GM18526 (cell line): ENCODE data around the gene MRAP2.

Experiments
- POLR2A ChIP-seq: IDR thresholded peaks from 3 replicates; pipeline ENCODE4 v1.6.1; 2011; ENCODE audit not compliant: insufficient read length; ENCODE audit errors: extremely low read depth

Gene MRAP2

DNA sequence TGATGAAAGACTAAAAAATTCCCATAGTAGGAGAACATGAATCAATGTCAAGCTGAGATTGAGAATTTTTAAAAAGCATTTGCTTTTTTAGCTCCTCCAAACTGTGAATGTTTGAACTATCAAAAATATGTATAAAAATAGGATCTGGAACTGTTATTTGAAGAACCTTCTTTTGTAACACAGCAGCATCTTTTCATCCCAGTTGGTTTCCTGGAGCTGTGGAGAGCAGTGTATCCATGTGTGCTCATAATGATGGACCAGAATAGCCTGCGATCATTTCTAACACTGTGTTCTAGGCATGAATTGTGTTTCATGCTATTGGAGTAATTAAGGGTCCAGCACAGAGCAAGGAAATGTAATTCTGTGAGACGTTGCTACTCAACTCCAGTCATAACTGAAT lies 22.1 kb downstream of the MRAP2 start:
- TF ChIP-seq POLR2A: no peak

DNA sequence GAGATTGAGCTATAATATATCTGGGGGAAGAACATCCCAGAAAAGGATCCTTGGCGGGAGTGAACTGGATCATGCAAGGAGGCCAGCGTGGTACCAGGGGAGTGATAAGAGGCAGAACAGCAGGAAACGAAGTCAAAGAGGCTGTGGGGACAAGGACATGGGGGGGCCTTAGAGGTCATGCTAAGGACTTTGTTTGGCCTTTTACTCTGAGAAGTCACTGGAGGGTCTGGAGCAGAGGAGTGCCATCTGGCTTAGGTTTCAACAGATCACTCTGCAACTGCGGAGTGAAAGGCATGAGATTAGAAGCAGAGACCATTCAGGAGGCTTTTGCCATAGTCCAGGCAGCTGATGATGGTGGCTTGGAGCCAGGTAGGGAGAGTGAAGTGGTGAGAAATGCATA lies 24.3 kb downstream of the MRAP2 start:
- no peak for TF ChIP-seq POLR2A

DNA sequence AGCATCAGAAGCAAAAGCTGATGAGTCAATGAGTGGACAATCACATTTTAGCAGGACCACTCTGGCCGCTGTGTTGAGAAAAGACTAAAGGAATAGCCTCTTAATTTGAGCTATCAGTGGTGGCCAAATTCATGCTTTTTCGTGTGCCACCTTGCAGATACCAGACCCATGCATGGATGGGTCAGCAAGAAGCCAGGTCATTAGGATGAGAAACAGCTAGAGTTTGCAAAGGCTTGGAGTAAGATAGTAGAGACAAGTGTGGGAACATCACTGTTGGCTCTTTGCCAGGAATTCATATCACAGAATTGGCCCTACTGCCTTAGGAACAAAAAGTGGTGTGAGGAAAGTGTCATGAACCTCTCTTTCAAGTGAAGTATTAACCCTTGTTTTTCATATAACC lies 25.5 kb downstream of the MRAP2 start:
- TF ChIP-seq POLR2A: no peak

DNA sequence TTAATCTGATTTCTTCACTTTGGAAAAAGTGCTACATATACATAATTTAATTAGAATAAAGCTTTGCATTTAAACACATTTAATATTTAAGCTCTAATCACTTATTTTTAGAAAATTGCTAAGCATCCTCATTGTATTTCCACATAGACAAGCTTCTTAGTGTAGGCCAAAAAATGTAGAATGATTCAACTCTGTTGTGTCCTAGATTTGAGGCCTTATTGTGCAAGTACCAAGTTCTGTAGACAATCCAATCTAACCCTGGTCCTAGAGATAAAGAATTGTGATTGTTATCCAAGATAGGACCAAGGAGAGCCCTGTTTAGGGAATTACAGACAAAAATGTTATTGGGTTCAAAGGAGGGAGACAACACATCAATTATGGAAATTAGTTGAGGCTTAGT lies 27.6 kb downstream of the MRAP2 start:
- TF ChIP-seq POLR2A: no peak

DNA sequence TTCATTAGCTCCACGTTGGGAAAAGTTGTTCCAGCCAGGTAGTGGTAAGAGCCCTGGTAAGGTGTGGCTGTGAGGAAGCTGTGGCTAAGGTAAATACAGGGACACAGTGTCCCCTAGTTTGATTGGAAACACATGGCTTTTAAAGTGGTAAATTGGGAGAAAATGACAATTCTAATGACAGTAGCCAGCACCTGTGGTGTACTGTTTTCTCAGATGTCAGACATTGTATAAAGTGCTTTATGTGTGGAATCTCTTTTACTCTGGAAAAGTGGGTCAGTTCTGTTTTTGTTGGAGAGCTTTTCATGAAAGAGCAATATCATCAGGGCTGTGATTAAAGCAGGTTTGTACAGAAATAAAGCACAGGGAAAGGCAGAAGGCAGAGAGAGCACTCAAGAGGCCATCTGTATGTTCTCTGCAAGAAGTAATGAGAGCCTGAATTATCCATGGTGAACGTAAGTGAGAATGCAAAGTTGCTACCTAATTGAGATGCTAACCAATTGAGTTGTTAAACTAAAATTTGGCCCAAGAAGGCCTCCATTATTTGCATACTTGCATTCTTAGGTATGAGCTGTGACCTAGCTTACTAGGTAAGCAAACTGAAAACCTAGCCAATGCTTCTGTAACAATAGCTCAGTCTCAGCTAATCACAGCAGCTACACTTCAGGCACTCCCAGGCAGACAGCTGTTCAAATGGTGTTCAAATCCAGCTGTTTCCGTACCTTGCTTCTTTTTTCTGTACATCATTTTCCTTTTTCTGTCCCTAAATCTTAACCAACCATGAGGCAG lies 28.2 kb downstream of the MRAP2 start:
- no peak for TF ChIP-seq POLR2A

DNA sequence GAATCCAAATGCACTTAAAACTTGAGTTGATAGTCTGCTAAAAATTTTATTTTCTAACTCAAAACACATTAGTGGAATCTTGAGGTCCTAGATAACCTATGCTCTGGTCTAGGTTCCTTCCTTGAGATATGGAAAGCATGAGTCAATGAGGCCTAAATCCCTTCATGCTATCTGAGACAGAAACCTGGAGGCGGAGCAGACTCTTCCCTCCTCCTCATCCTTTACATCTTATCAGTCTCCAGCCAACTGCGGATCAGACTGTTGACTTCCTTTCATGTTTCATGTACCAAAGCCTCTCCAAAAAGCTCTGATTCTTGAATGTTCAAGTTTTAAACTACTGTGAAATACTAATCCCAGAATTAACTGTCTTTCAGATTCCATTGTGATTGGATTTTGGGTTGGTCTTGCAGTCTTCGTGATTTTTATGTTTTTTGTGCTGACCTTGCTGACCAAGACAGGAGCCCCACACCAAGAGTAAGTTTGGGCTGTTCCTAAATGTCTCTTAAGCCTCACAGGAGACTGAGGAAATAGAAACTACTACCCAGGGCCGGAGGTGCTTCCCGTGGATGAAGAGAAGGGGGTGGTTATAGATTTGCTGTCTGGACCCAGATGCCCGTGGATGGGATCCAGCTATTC lies 29.1 kb downstream of the MRAP2 start:
- TF ChIP-seq POLR2A: no peak

DNA sequence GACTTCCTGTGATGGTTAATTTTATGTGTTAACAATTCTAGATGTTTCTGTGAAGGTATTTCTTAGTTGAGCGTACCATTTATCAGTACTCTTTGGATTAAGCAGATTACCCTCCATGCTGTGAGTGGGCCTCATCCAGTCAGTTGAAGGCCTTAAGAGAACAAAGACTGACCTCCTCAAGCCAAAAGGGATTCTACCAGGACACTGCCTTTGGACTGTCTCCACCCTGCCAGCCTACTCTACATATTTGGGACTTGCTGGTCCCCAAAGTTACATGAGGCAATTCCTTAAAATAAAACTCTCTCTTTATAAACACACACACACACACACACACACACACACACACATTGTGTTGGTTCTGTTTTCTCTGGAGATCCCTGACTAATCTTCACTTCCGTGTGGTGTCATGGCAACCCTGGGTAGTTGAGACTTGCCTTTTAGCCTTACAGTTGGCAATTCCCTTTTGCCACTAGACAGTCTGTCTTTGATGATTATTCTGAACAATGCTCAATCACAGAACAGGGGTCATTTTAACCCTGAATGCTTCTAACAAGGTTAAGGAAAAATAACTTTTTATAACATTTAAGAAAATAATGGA lies 32.2 kb downstream of the MRAP2 start:
- TF ChIP-seq POLR2A: no peak

DNA sequence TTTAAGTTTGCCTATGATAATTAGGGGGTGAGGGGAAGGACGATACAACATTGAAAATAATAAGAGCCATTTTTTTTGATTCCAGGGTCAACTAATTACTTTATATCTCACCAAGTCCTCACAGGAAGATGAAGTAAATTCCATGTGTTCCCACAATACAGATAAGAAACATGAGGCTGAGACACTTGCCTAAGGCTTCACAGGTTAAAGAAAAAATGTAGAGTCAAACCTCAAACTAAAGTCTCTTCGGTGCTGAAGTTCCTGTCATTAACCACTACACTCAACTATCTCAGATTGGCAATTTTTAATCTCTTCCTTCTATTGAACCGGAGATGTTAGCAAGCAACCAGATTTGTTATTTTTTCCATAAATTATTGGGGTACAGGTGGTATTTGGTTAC lies 33.0 kb downstream of the MRAP2 start:
- no peak for TF ChIP-seq POLR2A

DNA sequence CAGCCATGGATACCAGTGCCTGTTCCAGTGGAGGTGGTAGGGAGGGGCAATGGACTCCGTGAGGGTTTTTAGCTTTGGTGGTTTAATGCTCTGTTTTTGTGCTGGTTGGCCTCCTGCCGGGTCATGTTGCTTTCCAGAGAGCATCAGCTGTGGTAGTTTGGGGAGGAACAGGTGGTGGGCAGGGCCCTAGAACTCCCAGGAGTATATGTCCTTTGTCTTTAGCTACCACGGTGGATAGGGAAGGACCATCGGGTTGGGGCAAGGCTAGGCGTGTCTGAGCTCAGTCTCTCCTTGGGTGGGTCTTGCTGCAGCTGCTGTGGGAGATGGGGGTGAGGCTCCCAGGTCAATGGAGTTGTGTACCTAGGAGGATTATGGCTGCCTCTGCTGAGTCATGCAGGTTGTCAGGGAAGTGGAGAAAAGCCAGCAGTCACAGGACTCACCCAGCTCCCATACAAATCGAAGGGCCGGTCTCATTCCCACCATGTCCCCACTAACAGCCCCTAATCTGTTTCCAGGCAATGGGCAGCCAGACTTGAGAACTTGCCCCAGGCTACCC lies 38.9 kb downstream of the MRAP2 start:
- no peak for TF ChIP-seq POLR2A

DNA sequence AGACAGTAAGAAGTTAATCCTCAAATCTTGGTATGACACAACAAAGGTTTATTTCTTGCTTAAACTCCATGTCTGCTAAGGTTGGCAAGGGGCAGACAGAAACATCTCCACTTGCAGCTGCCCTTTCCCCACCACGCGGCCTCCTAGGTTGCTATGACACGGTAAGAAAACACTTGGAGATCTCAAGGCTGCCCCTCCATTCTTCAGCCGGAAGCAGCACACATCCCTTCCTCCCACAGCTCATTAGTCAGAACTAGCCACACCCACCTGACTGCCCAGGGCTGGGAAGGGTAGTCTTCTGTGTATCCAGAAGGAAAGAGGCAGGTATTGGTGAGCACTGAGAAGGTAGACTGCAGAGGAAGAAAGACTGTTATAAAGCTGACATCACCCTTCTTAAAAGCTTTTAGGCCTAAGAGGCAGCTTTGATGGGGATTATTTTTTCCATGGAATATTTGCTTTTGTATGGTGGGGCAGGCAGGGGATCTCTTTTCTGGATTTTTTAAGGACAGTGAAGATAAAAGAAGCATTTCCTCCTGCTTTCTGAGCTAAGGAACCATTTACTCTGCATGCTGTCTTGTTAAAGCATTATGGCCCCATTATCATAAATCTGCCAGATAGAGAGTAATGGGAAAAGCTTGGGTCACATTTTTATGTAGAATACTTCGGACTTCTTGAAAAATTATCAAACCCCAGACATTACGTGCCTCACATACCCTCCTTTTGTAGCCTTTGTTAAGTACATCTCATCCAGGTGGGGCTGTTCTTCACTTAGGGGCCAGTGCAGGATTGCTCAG lies 41.6 kb downstream of the MRAP2 start:
- no peak for TF ChIP-seq POLR2A

DNA sequence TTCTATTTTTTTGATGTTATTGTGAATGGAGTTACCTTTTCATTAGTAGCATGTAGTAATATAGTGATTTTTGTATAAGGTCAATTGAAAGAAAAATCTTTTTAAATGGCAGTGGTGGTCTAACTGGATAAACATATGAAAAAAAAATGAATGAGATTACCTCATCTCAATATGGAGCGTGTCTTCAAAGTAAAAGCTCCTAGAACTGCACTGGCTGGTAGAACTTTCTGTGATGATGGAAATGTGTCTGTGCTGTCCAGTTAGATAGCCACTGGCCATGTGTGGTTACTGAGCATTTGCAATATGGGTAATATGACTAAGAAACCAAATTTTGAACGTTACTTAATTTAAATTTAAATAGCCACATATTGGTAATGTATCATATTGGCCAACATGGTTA lies 44.1 kb downstream of the MRAP2 start:
- no peak for TF ChIP-seq POLR2A

DNA sequence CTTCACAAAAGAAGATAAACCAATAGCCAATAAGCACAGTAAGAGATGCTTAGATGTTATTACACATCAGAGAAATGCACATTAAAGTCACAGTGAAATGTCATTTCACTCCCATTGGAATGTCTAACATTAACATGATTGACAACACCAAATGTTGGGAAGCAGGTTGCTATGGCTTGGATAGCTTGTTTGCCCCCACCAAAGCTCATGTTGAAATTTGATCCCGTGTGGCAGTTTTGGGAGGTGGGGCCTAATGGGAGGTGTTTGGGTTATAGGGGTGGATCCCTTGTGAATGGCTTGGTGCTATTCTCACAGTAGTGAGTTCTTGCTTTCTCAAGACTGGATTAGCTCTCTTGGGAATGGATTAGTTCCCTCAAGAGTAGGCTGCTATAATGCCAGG lies 44.8 kb downstream of the MRAP2 start:
- no peak for TF ChIP-seq POLR2A

DNA sequence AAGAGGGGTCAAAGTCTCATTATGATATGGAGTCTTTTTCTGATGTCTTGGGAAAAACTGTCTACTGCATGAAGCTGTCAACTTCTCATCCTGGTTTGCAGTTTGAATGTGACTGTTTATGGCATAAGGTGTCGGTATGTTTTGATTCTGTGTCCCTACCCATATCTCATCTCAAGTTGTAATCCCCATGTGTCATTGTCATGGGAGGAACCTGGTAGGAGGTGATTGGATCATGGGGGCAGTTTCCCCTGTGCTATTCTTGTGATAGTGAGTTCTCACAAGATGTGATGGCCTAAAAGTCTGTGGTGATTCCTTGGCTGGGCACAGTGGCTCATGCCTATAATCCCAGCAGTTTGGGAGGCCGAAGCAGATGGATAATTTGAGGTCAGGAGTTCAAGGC lies 47.6 kb downstream of the MRAP2 start:
- TF ChIP-seq POLR2A: no peak

DNA sequence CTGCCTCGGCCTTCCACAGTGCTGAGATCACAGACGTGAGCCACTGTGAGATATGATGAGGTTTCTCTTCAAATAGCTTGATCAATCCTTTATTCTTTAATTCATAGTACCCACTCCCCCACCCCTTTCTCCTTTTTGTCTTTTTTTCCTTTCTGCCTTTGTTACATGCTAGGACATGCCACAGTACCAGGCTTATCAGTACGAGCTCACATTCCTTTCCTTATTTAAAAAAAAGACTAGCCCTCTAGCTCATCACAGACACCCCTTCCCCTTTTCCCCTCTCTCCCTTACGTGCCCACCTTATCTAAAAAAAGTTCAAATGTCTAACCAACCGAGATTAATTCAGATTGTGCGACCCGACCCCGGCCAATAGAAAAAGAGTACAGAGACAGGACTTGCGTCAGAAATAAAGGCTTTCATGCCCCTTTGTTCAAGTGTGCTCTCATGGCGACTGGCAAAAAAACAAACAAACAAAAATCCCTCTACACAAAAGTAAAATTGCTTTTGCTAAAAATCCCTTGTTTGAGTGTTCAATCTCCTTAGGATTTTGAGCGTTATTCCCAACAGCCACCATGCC lies 49.2 kb downstream of the MRAP2 start:
- TF ChIP-seq POLR2A: no peak

DNA sequence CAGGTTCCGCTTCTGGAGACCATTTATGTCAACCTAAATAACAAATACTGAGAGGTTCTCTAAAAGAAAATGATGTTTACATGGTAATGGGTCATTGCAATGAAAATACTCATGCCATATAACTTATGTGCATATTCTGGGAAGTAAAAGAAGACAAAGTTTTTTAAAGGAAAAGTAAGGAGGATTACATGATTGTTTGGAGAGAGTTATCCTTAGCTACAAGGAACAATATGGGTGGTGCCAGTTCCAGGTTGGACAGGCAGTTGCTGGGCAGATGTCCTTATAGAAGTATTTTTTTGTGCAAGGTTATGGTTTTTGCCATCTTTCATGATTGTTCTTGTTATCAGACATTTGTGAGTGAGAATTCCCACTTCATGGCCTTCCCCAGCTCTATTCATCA lies 52.5 kb downstream of the MRAP2 start:
- TF ChIP-seq POLR2A: no peak
